KBM-7 (cell line): Measurements from ENCODE around the gene NR2F2.

Experiments used
- DNase-seq: peaks from one replicate; pipeline ENCODE4 v3.0.0-alpha.2; 2015
- in situ Hi-C: fragments of 300-500 bp; cut with MboI; formaldehyde crosslinking; loops from 2 replicates; pipeline ENCODE4 v1.14.3; 2020; ENCODE audit warnings: low sequenced_read_pairs, low pct_unique_long_range_greater_than_20kb, mixed read lengths

Gene NR2F2

GRCh38 chr15:96349034-96349856, 18.7 kb downstream of the NR2F2 start:
- in situ Hi-C loops = loop anchor here (25.0 kb wide), 1 partner anchor 1087 kb away; no protein-coding TSS in a partner anchor
- DNase-seq = no peak

GRCh38 chr15:96349857-96350720, 19.6 kb downstream of the NR2F2 start:
- in situ Hi-C loops = loop anchor here (25.0 kb wide), 1 partner anchor 1088 kb away; no protein-coding TSS in a partner anchor
- DNase-seq = no peak

- DNase-seq = no peak
- in situ Hi-C loops = no loop called here
Measured at GRCh38 chr15:96350934-96351724, 20.6 kb downstream of the NR2F2 start.

- in situ Hi-C loops = no loop called here
- no peak for DNase-seq
Measured at GRCh38 chr15:96351761-96352603, 21.5 kb downstream of the NR2F2 start.

- DNase-seq = no peak
- in situ Hi-C loops = no loop called here
Measured at GRCh38 chr15:96352604-96353405, 22.3 kb downstream of the NR2F2 start.

GRCh38 chr15:96353416-96353929, 23.0 kb downstream of the NR2F2 start:
- in situ Hi-C loops = no loop called here
- no peak for DNase-seq

- in situ Hi-C loops = no loop called here
- no peak for DNase-seq
Measured at GRCh38 chr15:96353930-96354730, 23.6 kb downstream of the NR2F2 start.

GRCh38 chr15:96354731-96355567, 24.4 kb downstream of the NR2F2 start:
- DNase-seq = no peak
- in situ Hi-C loops = no loop called here

- in situ Hi-C loops = no loop called here
Measured at GRCh38 chr15:96355568-96356187, 25.2 kb downstream of the NR2F2 start.

GRCh38 chr15:96356494-96357455, 26.3 kb downstream of the NR2F2 start:
- peak; percentile 75 for DNase-seq
- in situ Hi-C loops = no loop called here

More at GRCh38 chr15:96355568-96356187, 25.2 kb downstream of the NR2F2 start:
- no peak for DNase-seq

- no peak for DNase-seq
- in situ Hi-C loops = no loop called here
Measured at GRCh38 chr15:96358001-96358801, 27.7 kb downstream of the NR2F2 start.

GRCh38 chr15:96358821-96359615, 28.5 kb downstream of the NR2F2 start:
- no peak for DNase-seq
- in situ Hi-C loops = no loop called here
